ENCODE data around the gene TNFRSF11A.

TNFRSF11A gene
- total RNA-seq, result 0 to 52.6 (median 8.9) reads per million in 9 experiments

- peak; percentile 23 to 40 (median 25) for DNase-seq
- peak; percentile 78 for ATAC-seq (replicated peaks)
- Mint-ChIP-seq H3K27ac (no peak within 1 kb of the TSS), H3K9me3 (no peaks in the 10 kb centered on the region), H3K4me3 (peak within 1 kb of the TSS; percentile 75 to 86), H3K36me3 (ENCODE audit: insufficient read depth) (peaks cover 6% of the 10 kb centered on the region), H3K4me1 (ENCODE audit: low read depth in 2 of 2) (peaks cover 15 to 21% of the 10 kb centered on the region in 2 donors), H3K27me3 (peaks cover 77 to 82% of the 10 kb centered on the region in 2 donors)
Measured at GRCh38 chr18:62324917-62325805, at the start of gene TNFRSF11A. TNFRSF11A (plus strand) TSS chr18:62325310; CDS start chr18:62325353, 43 bp downstream.

GRCh38 chr18:62277045-62277444 is 48.1 kb upstream of the TNFRSF11A start:
- H3K4me3 Mint-ChIP-seq, result no peak overlapping the region
- no peaks in the 10 kb centered on the region for H3K9me3 Mint-ChIP-seq
- H3K4me1 Mint-ChIP-seq (ENCODE audit: low read depth in 2 of 2), result peaks cover 4 to 6% of the 10 kb centered on the region in 2 donors
- ATAC-seq (replicated peaks) (no peak), DNase-seq (no peak)
- H3K36me3 Mint-ChIP-seq (ENCODE audit: insufficient read depth), result peaks cover 49% of the 10 kb centered on the region
- H3K27ac Mint-ChIP-seq, result no peak overlapping the region
- no peaks in the 10 kb centered on the region for H3K27me3 Mint-ChIP-seq

GRCh38 chr18:62279561-62279960 is 45.5 kb upstream of the TNFRSF11A start:
- H3K9me3 Mint-ChIP-seq, result no peaks in the 10 kb centered on the region
- peaks cover 63% of the 10 kb centered on the region for H3K36me3 Mint-ChIP-seq (ENCODE audit: insufficient read depth)
- DNase-seq (no peak), ATAC-seq (replicated peaks) (no peak)
- no peak overlapping the region for H3K4me3 Mint-ChIP-seq
- peaks cover 4 to 6% of the 10 kb centered on the region in 2 donors for H3K4me1 Mint-ChIP-seq (ENCODE audit: low read depth in 2 of 2)
- no peaks in the 10 kb centered on the region for H3K27me3 Mint-ChIP-seq
- H3K27ac Mint-ChIP-seq, result no peak overlapping the region

- Mint-ChIP-seq H3K27me3 (no peaks in the 10 kb centered on the region), H3K27ac (no peak overlapping the region), H3K4me3 (no peak overlapping the region), H3K36me3 (ENCODE audit: insufficient read depth) (peaks cover 59% of the 10 kb centered on the region), H3K4me1 (ENCODE audit: low read depth in 2 of 2) (peaks cover 4 to 6% of the 10 kb centered on the region in 2 donors), H3K9me3 (no peaks in the 10 kb centered on the region)
- ATAC-seq (replicated peaks) (no peak), DNase-seq (no peak)
Measured at GRCh38 chr18:62280058-62280457, 45.1 kb upstream of the TNFRSF11A start.

- Mint-ChIP-seq H3K9me3 (no peaks in the 10 kb centered on the region), H3K27ac (no peak overlapping the region), H3K4me1 (ENCODE audit: low read depth in 2 of 2) (peaks cover 4 to 6% of the 10 kb centered on the region in 2 donors), H3K27me3 (no peaks in the 10 kb centered on the region), H3K4me3 (no peak overlapping the region), H3K36me3 (ENCODE audit: insufficient read depth) (peaks cover 62% of the 10 kb centered on the region)
- no peak for DNase-seq
- no peak for ATAC-seq (replicated peaks)
Measured at GRCh38 chr18:62280786-62281185, 44.3 kb upstream of the TNFRSF11A start.

- peaks cover 59% of the 10 kb centered on the region for H3K36me3 Mint-ChIP-seq (ENCODE audit: insufficient read depth)
- no peaks in the 10 kb centered on the region for H3K9me3 Mint-ChIP-seq
- ATAC-seq (replicated peaks) (no peak), DNase-seq (no peak)
- H3K4me1 Mint-ChIP-seq (ENCODE audit: low read depth in 2 of 2), result peaks cover 4 to 6% of the 10 kb centered on the region in 2 donors
- no peaks in the 10 kb centered on the region for H3K27me3 Mint-ChIP-seq
- H3K27ac Mint-ChIP-seq, result no peak overlapping the region
- no peak overlapping the region for H3K4me3 Mint-ChIP-seq
Measured at GRCh38 chr18:62281684-62282083, 43.4 kb upstream of the TNFRSF11A start.

GRCh38 chr18:62282188-62282629 is 42.9 kb upstream of the TNFRSF11A start:
- Mint-ChIP-seq H3K27ac (no peak overlapping the region), H3K4me3 (no peak overlapping the region), H3K4me1 (ENCODE audit: low read depth in 2 of 2) (peaks cover under 1 to 3% of the 10 kb centered on the region in 2 donors), H3K36me3 (ENCODE audit: insufficient read depth) (peaks cover 54% of the 10 kb centered on the region), H3K9me3 (no peaks in the 10 kb centered on the region), H3K27me3 (no peaks in the 10 kb centered on the region)
- no peak for ATAC-seq (replicated peaks)
- DNase-seq, result no peak

- no peak for DNase-seq
- Mint-ChIP-seq H3K27me3 (no peaks in the 10 kb centered on the region), H3K4me1 (ENCODE audit: low read depth in 2 of 2) (peaks cover 0 to 3% of the 10 kb centered on the region in 2 donors), H3K36me3 (ENCODE audit: insufficient read depth) (peaks cover 62% of the 10 kb centered on the region), H3K9me3 (no peaks in the 10 kb centered on the region), H3K27ac (no peak overlapping the region), H3K4me3 (no peak overlapping the region)
- no peak for ATAC-seq (replicated peaks)
Measured at GRCh38 chr18:62284637-62285036, 40.5 kb upstream of the TNFRSF11A start.

GRCh38 chr18:62285281-62285680 is 39.8 kb upstream of the TNFRSF11A start:
- H3K36me3 Mint-ChIP-seq (ENCODE audit: insufficient read depth), result peaks cover 62% of the 10 kb centered on the region
- DNase-seq, result no peak
- no peak overlapping the region for H3K4me3 Mint-ChIP-seq
- no peak for ATAC-seq (replicated peaks)
- H3K9me3 Mint-ChIP-seq, result no peaks in the 10 kb centered on the region
- peaks cover 0 to 3% of the 10 kb centered on the region in 2 donors for H3K4me1 Mint-ChIP-seq (ENCODE audit: low read depth in 2 of 2)
- no peaks in the 10 kb centered on the region for H3K27me3 Mint-ChIP-seq
- peak overlapping the region in 1 of 2 donors; percentile 46 for H3K27ac Mint-ChIP-seq

GRCh38 chr18:62287781-62288664 is 37.1 kb upstream of the TNFRSF11A start:
- H3K9me3 Mint-ChIP-seq, result no peaks in the 10 kb centered on the region
- H3K36me3 Mint-ChIP-seq (ENCODE audit: insufficient read depth), result peaks cover 38% of the 10 kb centered on the region
- no peak overlapping the region for H3K27ac Mint-ChIP-seq
- no peak overlapping the region for H3K4me3 Mint-ChIP-seq
- no peak for DNase-seq
- H3K4me1 Mint-ChIP-seq (ENCODE audit: low read depth in 2 of 2), result no peaks in the 10 kb centered on the region
- no peaks in the 10 kb centered on the region for H3K27me3 Mint-ChIP-seq
- no peak for ATAC-seq (replicated peaks)

- DNase-seq (no peak), ATAC-seq (replicated peaks) (no peak)
- H3K36me3 Mint-ChIP-seq (ENCODE audit: insufficient read depth), result peaks cover 34% of the 10 kb centered on the region
- H3K9me3 Mint-ChIP-seq, result no peaks in the 10 kb centered on the region
- no peaks in the 10 kb centered on the region for H3K4me1 Mint-ChIP-seq (ENCODE audit: low read depth in 2 of 2)
- no peak overlapping the region for H3K4me3 Mint-ChIP-seq
- H3K27me3 Mint-ChIP-seq, result no peaks in the 10 kb centered on the region
- H3K27ac Mint-ChIP-seq, result no peak overlapping the region
Measured at GRCh38 chr18:62288665-62289008, 36.5 kb upstream of the TNFRSF11A start.

GRCh38 chr18:62289047-62289446 is 36.1 kb upstream of the TNFRSF11A start:
- H3K4me1 Mint-ChIP-seq (ENCODE audit: low read depth in 2 of 2), result no peaks in the 10 kb centered on the region

GRCh38 chr18:62294073-62294472 is 31.0 kb upstream of the TNFRSF11A start:
- H3K4me1 Mint-ChIP-seq (ENCODE audit: low read depth in 2 of 2), result peaks cover 0 to 1% of the 10 kb centered on the region in 2 donors
- no peaks in the 10 kb centered on the region for H3K27me3 Mint-ChIP-seq
- ATAC-seq (replicated peaks) (no peak), DNase-seq (no peak)
- H3K27ac Mint-ChIP-seq, result peak overlapping the region in 1 of 2 donors; percentile 5
- no peaks in the 10 kb centered on the region for H3K9me3 Mint-ChIP-seq
- peaks cover 15% of the 10 kb centered on the region for H3K36me3 Mint-ChIP-seq (ENCODE audit: insufficient read depth)
- no peak overlapping the region for H3K4me3 Mint-ChIP-seq

More at GRCh38 chr18:62289047-62289446, 36.1 kb upstream of the TNFRSF11A start:
- no peak overlapping the region for H3K27ac Mint-ChIP-seq
- no peak for DNase-seq
- H3K4me3 Mint-ChIP-seq, result no peak overlapping the region
- no peaks in the 10 kb centered on the region for H3K9me3 Mint-ChIP-seq
- no peaks in the 10 kb centered on the region for H3K27me3 Mint-ChIP-seq
- ATAC-seq (replicated peaks), result no peak
- peaks cover 30% of the 10 kb centered on the region for H3K36me3 Mint-ChIP-seq (ENCODE audit: insufficient read depth)
